HG03571 (cell line): Measurements from ENCODE around the gene NRXN3.

Source experiments
- ATAC-seq: cut with Tn5 transposase; IDR thresholded peaks from one replicate; pipeline ENCODE4 v1.9.1; 2021; ENCODE audit not compliant: unreplicated experiment

The NRXN3 gene

DNA sequence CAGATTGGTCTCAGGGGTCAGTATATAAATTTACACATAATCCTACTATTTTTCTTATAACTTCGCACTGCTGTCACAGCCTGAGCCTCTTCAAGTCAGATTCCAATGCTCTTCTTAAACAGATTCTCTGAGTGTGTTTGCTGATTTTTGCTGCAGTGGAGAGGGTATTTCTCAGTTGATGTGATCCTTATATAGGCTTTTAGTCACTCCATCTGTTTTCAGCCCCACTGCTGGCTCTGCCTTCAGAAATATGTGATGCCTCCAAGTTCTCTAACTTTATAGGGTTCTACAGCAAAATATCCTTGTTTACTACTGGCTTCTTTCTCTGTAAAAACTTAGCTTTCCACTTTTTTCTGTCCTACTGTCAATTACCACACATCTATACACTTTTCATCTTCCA, 702.7 kb downstream of the NRXN3 start:
- ATAC-seq = no peak

DNA sequence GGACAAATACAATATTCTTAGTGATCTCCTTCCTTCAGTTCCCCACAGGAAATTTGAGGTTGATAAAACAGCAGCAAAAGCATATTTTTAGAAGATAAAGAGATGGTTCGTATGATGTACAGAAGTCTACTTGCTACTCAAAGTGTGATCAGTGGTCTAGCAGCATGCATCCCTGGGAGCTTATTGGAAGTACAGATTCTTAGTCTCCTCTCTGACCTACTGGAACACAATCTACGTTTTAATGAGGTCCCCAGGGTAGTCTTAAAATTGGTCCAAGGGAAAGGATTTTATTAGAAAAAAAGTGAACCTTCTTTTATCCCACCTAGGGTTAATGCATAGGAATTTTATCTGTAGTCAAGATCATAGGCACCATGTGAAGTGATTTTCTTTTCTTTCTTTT, 703.4 kb downstream of the NRXN3 start:
- ATAC-seq = no peak

DNA sequence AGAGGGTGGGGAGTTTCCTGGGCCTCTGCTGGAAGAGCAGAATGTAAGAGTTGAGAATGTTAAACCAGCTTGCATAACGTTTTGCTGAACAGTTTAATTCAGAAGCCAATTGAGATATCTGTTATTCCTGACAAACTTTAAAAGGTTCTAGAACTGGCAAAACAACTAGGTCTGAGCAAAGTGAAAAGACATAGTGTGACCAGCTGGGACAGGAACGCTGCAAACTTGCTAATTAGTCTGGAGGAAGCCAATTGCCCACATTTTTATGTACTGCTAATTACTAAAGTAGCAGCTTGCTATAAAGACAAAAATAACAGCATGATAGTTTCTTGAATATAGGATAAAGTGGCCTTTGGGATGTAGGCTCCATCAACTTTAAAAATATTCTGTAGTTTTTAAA, 704.9 kb downstream of the NRXN3 start:
- ATAC-seq = no peak

DNA sequence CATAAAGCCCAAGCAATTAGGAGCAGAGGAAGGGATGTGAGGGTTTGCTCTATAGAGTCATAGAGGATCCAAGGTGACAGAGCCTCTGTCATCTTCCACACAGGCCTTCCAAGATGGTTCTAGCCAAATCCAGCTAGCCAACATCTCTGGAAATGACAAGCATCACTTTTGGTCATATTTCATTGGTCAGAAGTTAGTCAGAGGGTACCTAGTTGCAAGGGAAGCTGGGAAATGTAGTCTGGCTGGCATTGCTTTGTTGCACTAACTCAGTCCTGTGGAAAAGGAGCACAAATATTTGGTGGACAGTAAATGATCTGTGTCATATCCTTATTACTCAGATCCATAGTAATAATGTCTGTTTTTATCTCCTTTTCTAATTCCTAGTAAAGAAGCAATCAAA, 715.7 kb downstream of the NRXN3 start:
- no peak for ATAC-seq

DNA sequence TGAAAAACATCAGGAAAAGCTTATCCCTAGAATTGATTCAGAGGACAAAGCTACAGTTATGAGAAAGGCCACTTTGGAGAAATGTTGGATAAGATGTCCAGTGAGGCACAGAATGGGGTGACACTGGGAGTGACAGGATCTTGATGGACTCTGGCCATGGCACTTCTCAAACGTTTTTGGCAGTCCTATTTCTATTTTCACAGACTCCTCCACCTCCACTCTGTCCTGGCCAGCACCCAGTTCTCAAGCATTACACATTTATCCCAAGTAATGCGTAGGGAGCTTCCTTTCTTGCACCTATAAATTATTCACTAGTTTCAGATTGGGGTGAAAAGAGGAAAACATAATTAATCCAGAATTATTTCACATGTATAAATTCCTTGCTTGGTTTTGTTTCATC, 727.3 kb downstream of the NRXN3 start:
- ATAC-seq = no peak

DNA sequence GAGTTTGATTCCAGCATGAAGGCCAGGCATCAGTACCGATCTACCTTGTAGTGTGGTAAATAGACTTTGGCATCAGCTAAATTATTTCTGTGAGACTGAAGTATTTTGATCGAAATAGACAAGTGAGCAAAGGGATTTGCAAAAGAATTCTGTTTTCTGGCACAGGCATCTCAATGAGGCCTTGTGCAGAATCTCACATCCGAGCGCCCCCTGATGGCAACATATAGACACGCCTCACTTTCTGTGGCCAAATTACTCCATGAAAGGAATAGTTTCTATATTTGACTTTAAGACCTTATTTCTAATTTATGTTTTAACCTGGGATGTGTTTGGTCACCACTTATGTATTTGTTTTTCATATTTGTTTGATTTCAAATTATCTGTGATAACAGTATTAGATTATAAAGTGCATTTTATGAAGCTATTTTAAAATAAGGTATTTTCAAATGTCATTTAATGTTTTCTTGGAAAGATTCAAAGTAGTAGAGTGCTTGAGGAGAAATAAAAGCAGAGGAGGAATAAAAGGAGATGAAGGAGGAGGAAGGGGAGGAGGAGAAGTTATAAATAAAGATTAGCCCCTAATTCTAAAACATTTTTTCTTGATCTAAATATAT, 731.9 kb downstream of the NRXN3 start:
- ATAC-seq = no peak

DNA sequence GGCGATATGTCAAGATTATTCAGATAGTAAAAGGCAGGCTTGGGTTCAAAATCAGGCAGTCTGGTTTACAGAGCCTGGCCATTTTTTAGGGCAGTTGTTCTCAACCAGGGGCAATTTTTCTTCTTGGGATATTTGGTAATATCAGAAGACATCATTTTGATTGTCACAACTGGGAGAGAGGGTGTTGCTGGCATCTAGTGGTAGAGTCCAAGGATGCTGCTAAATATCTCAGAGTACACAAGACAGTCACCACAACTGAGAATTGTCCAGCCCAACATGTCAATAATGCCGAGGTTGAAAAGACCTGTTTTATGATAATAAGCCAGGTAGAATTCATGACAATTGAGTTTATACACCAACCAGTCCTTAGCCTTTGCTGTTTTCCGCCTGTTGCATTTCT, 733.9 kb downstream of the NRXN3 start:
- ATAC-seq = no peak

DNA sequence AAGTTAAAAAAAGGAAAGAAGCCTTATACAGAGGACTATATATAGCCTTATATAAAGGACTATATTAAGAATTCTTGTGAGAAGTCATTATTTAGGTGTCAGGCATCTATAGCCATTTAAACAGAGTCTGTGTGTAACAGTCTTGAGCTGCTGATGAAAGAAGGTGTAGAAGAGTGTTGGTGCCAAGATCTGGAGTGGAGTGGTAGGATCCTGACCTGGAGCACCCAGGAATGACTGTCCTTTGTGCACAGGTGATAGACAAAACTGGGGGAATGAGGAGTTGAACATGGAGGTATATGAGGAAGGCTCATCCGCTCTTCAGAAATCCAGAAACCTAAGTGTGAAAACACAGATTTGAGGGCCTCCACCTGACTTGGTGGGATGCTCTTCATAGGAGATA, 747.3 kb downstream of the NRXN3 start:
- no peak for ATAC-seq

DNA sequence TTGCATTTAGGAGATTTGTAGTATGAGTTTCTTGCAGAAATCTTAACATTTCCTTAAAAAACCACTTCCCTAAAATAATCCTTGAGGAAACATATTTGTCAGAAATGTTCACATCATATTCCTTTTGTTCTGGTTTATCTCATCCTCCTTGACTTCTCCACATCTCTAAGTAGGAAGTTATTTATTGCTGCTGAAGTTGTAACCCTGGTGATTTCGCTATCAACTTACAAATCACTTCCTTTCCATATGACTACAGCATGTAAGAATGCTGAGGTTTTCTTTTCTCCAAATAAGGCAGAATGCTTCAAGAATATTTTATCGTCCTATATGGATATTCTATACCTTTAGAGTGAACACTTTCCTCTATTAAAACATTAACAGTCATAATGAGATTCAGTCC, 751.7 kb downstream of the NRXN3 start:
- ATAC-seq = no peak

DNA sequence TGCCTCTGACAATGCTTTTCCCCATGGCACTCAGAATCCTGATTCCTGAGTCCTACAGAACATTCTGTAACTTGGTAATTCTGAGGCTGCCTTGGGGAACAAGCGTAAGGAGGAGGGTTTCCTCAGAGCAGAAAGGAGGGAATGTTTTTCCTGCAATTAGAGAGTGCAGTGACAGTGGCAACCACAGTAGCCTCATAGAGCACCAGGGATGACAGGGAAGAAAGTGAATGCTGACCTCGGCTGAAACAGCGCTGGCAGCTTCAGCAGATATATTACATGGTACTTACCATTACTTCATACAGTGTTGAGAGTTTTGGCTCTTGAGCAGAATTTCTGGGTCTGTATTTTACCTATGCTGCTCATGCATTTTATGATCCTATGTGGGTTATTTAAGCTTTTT, 757.1 kb downstream of the NRXN3 start:
- no peak for ATAC-seq

DNA sequence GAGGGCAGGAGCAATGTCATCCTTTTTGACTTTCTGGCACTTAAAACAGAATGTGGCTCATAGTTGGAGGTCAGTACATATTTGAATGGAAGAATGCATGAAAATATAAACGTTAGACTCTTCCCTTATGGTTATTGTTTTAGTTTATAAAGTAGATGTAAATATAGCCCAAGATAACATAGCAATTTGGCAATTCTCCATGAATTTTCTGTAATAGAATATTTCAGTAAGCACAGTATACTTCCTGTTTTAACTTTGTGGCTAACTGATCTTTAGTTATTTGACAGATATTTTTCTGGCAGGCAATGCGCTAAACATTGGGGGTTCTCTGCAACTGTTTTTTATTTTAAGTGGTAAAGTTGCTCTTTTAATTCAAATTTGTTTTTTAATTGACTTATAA, 763.0 kb downstream of the NRXN3 start:
- no peak for ATAC-seq

DNA sequence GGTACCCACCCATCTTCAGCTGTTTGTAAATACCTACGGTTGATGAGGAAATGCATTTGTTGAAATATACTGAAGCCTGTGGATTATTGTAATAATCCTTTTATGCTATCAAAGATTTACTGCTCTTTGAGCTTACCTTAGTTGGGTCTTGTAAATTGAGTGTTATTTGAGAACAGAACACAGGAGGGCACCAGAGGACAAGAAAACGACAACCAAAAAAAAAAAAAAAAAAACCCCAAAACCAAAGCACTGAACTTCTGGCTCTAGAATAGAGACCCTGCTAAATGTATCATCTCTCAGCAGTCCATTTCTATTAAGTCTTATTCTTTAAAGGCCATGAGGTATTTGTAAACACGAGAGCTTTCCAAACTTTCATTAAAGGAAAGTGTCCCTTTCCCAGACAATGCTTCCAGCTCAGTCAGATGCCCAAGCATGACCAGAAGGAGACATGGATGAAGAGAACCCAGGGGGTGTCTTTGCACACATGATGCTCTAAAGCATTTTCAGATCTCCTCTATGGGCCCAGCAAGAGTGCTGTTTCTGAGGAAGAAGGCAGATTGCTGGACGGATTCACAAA, 763.9 kb downstream of the NRXN3 start:
- no peak for ATAC-seq

DNA sequence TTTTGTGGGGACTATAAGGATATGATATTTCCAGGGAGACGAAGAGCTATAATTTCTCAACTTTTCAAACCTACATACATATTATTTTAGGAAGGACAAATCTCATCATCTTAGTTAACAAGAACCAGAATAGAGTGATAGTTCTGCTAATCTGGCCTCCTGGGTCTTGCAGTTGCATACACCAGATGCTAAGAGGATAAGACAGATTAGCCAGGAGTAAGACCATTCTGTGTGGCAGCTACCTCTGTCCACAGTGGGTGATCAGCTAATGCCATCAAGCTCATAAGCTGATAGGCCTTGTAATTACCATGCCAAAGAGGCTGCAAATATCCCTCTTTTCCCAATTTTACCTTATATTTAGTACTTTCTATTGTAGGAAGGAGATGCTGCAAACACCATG, 776.8 kb downstream of the NRXN3 start:
- no peak for ATAC-seq

DNA sequence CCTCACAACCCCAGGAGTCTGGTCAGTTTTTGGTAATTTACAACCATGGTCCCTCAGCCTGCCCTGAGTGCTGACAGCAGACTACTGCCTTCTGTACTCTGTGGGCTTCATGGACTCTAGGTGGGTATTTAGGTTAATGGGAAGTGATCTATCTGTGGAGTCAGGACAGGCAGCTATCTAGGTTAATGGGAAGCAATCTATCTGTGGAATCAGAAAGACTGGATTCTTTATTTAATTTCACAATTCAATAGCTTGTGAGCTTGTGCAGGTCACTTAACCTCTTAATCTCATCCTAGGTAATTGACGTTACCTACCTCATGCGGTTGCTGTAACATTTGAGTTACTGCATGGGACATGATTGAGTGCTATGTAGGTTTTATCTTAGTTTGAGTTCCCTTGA, 777.5 kb downstream of the NRXN3 start:
- ATAC-seq = no peak

DNA sequence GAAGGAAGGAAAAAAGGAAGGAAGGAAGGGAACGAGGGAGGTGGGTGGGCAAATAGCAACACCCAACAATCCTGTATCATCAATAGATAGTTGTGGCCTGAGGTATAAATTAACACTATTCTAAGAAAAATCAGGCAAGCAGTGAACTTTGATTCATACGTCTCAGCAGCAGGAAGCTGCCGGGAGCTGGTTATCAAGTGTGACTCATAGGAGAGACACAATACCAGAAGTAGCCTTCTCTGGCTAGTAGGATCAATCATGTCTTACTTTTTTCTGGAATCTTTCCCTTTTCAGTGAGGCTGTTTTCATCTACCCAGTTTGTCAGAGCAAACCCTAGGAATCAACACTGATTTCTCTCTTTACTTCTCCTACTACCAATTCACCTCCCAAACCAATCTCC, 780.5 kb downstream of the NRXN3 start:
- no peak for ATAC-seq

DNA sequence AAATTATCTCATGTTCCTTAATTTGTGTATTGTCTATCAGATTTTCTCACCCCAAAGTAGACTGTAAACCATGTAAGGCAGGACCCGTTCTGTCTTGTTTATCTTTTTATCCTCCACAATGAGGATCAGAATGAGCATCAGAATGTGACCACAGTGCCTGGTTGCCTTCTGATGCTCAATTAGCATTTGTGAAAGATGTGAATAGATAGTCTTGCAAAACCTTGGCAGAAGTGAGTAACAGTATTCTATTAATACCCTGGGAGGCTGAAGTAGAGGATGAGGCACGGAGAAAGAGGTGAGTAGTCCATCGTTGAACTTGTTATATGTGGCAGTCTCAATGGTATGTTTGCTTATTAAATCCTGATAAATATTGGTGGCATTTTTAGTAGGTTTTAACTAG, 781.4 kb downstream of the NRXN3 start:
- no peak for ATAC-seq

DNA sequence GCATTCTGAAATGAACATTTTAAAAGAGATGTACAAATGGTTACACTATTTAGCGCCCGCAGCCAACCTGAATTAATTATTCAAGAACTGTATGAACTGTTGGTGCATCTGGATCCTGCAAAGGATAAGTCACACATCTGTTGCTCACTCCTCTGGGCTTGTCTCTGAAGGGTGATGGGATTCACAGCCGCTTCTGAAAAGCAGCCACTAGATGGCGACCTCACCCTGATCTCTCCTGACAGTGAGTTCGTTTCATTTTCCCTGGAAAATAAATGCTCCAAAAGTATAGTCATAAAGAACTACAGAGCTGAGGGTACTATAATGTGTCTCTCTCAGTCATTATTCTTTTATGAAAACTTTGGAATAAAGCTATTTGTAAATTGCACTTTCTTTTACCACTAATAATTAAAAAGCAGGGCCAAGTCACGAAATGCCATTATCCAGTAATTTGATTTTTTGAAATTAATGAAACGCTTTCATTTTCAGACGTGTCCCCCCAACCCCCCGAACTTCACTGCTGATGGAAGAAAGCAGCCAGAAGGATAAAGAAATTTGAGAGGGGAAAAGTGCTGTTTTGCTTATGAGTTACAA, 789.6 kb downstream of the NRXN3 start:
- ATAC-seq = no peak

DNA sequence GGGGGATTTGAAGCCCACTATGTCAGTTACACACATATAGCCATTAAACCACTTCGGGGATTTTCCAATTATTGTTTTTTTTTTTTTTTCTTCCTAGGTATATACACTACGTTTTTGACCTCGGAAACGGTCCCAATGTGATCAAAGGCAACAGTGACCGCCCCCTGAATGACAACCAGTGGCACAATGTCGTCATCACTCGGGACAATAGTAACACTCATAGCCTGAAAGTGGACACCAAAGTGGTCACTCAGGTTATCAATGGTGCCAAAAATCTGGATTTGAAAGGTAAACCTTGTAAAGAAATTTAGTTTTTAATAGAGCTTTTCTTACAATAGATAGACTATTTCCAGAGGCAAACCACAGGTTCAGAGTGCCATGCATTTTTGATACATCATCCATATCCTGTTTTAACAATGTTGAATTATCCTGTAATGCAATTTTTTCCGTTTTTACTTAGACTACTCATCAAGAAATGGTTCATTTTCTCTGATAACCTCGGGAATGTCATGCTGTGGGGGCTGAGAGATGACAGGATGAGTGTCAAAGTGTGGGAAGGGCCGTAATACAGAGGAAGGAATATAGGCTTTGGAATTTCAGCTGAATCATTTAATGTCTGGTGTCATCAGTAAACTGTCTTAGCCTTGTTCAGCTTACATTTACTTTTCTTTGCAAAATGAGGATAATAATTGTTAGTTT, 797.1 kb downstream of the NRXN3 start:
- no peak for ATAC-seq

DNA sequence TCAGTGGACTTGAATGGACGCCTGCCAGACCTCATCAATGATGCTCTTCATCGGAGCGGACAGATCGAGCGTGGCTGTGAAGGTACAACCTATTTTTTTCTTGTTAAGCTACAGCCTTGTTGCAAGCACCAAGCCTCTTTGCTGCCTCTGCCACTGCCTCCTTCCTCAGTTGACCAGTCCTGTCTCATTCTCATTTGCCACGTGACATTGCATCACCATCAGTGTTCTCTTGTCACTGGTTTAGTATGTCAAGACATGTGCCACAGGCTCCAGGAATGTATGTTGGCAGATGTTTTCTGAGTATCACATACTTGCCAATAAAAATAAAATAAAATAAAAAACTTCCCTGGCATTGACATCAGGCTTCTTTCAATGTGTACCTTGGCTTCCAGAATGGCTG, 798.1 kb downstream of the NRXN3 start:
- no peak for ATAC-seq

DNA sequence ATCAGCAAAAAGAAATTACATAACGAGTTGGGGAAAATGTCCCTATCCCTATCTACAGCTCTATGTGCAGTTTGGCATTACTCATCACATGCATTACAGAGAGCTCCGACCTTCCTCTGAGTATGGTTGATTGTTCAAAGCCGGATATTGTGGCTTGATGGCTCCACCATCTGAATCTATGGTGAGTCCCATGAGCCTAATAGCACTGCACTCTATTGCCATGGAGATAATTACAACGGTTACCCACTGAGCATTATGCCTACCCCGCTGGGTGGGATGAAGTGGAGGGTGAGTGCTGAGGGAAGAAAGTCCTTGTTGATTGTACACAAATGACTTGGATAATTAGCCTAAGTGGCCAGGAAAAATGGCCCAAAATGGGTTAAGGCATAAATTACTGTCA, 800.5 kb downstream of the NRXN3 start:
- no peak for ATAC-seq

DNA sequence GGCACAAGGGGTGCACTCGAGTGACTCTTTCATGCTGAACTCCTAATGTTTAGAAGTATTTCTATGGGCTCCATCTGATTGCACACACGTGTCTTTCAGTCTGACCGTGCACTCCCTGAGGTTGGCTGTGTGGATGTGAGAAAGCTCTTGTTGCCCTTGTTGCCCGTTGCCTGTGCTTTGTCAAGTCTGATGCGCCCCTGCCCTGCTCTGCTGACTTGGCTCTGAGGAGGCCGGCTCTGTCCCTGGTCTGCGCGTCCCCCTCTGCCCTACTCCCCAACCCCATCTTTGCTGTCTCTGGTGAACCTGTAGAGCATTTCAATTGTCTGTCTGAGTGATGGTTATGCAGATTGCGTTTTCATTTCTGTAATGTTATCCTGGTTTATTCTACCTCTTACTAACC, 802.3 kb downstream of the NRXN3 start:
- ATAC-seq = no peak

DNA sequence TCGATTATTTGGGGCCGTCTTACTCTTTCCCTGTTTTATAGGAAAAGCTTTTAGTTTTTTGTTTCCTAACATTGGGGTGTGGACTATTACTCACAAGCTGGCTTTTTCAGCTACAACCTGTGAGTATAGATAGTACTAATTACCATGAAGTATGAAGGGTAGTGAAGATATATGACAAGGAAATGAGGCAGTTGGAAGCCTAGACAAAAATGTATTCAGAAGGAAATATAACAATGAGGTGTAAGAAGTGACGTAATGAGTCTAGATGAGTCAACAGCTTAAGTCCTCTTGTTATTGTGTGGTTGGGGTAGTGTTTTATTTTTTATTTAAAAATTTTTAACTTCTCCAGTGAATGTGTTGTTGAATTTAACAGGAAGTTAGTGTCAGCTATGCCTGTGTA, 804.5 kb downstream of the NRXN3 start:
- no peak for ATAC-seq
